CD4-positive, CD25-positive, alpha-beta regulatory T cell (primary cell): ENCODE measurements around the gene TAF7. TPM values are rescaled to one million over a fixed set of nuclear protein-coding genes. Genes with fewer than 3 reads are reported as not detected.

Experiments used
- ATAC-seq, 2 donors: fragments of 150-1000 bp; cut with Tn5 transposase; one replicate each; pipeline ENCODE4 v1.10.0; 2021; ENCODE audit warnings: low read depth in 2 of 2, moderate number of reproducible peaks in 2 of 2, moderate library complexity in 1 of 2
- DNase-seq, 3 donors: peaks; one replicate each; pipeline versions ENCODE4 v3.0.0 to v3.0.0-alpha.2; 2012 to 2022; ENCODE audit warnings: mixed read lengths in 1 of 3
- H3K27ac ChIP-seq: one replicate; pipeline ENCODE4 v1.7.0; 2013; ENCODE audit warnings: mild to moderate bottlenecking, low read length; ENCODE audit not compliant: insufficient read depth, poor library complexity, severe bottlenecking
- H3K27me3 ChIP-seq: one replicate; pipeline ENCODE4 v1.7.0; 2013; ENCODE audit warnings: low read length; ENCODE audit not compliant: control insufficient read depth, insufficient read depth
- H3K36me3 ChIP-seq: one replicate; pipeline ENCODE4 v1.7.0; 2013; ENCODE audit warnings: mild to moderate bottlenecking, low read length, moderate library complexity; ENCODE audit not compliant: control insufficient read depth, insufficient read depth
- H3K4me1 ChIP-seq: 2 replicates; pipeline ENCODE4 v1.7.0; 2013; ENCODE audit warnings: mild to moderate bottlenecking, low read length; ENCODE audit not compliant: insufficient read depth, control insufficient read depth, poor library complexity, severe bottlenecking
- H3K4me3 ChIP-seq: one replicate; pipeline ENCODE4 v1.7.0; 2013; ENCODE audit warnings: low read depth, mild to moderate bottlenecking, low read length, moderate library complexity
- H3K9me3 ChIP-seq, 2 experiments: 1 replicate in 1 of 2; 2 replicates in 1 of 2; pipeline ENCODE4 v1.7.0; 2013; ENCODE audit warnings: low read length in 2 of 2, mild to moderate bottlenecking in 1 of 2, moderate library complexity in 1 of 2; ENCODE audit not compliant: control insufficient read depth in 2 of 2
- H3K27ac Mint-ChIP-seq, 3 donors: one replicate each; pipeline ENCODE4 v1.8.0; 2020 to 2022; ENCODE audit warnings: mild to moderate bottlenecking in 3 of 3, mixed read lengths in 3 of 3, moderate library complexity in 2 of 3
- H3K27me3 Mint-ChIP-seq: one replicate; pipeline ENCODE4 v1.8.0; 2022; ENCODE audit warnings: mild to moderate bottlenecking, mixed read lengths
- H3K36me3 Mint-ChIP-seq: one replicate; pipeline ENCODE4 v1.8.0; 2020; ENCODE audit warnings: mixed read lengths
- H3K4me1 Mint-ChIP-seq, 4 donors: one replicate each; pipeline ENCODE4 v1.8.0; 2020 to 2022; ENCODE audit warnings: mixed read lengths in 4 of 4, mild to moderate bottlenecking in 1 of 4
- H3K4me3 Mint-ChIP-seq, 4 donors: one replicate each; pipeline ENCODE4 v1.8.0; 2020 to 2022; ENCODE audit warnings: mild to moderate bottlenecking in 4 of 4, mixed read lengths in 4 of 4, moderate library complexity in 3 of 4
- H3K9me3 Mint-ChIP-seq, 7 donors: one replicate each; pipeline ENCODE4 v1.8.0; 2020 to 2022; ENCODE audit warnings: mixed read lengths in 7 of 7, mild to moderate bottlenecking in 3 of 7, moderate library complexity in 2 of 7
- polyA plus RNA-seq, 4 donors: library from polyadenylated mRNA; unstranded; fragments of 300-500 nt; fragmentation: Illumina TruSeq; gene quantifications; one replicate each; pipeline ENCODE4 v1.2.3, GENCODE V29; 2021
- total RNA-seq: library from RNA; stranded (reverse); gene quantifications from one replicate; pipeline ENCODE4 v1.2.3, GENCODE V29; 2022

The TAF7 gene, protein sequence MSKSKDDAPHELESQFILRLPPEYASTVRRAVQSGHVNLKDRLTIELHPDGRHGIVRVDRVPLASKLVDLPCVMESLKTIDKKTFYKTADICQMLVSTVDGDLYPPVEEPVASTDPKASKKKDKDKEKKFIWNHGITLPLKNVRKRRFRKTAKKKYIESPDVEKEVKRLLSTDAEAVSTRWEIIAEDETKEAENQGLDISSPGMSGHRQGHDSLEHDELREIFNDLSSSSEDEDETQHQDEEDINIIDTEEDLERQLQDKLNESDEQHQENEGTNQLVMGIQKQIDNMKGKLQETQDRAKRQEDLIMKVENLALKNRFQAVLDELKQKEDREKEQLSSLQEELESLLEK
- total RNA-seq (76.6 TPM), polyA plus RNA-seq (100 to 1,000 TPM; 172 to 235 (median 200) TPM)

DNA sequence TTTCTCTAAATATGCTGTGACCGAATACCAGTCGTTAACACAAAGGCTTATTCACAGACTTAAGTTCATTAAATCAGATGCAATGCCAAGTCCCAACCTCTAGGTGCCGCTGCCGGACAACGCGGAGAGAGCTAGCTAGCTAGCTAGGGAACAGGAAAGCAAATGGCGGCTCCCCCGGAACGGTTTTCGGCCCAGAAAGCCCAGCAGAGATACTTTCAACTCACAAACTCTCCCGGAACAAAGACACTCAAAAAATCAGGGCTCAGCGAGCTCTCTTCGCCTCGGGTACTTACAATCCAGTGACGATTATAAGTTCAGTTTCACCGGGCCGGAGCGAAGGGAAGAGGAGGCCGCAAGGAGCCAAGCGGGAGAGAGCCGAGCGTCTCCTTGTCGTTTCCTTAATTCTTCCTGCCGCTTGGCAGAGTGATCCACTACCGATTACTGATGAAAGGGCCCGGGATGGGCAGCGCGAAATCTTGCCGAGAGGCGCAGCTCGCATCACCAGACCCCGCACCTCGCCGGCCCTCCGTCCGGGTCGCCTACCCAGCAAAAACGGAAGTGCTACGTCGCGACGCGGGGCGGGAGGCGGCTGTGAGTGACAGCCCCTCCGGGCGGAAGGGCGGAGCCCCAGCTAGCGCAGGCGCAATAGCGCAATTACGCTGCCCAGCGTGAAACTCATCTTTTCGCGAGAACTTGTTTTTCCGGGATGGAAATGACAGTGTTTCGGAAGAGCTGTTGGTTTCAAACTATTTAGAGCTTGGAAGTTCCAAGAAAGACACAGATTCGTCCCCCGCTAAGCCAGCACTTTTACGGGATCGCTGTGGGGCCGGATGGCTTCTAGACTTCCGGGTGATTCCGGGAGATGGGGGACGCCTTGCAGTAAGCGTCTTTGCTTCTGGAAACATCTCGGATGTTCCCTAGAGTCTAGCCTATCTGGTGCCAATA, at the start of gene TAF7:
TAF7 (minus strand) TSS at position 560 of the 945 bp plus-strand sequence. CDS start 740 bp downstream, outside the sequence.
- Histone ChIP-seq H3K9me3 (peaks cover 53 to 67% of the 10 kb centered on the region in 2 experiments), H3K4me1 (peaks cover 5% of the 10 kb centered on the region), H3K27me3 (no peaks in the 10 kb centered on the region), H3K27ac (peak within 1 kb of the TSS; percentile 97), H3K4me3 (peak within 1 kb of the TSS; percentile 93), H3K36me3 (peaks cover 14% of the 10 kb centered on the region)
- peak within 1 kb of the TSS; percentile 99 for H3K27ac Mint-ChIP-seq
- peaks cover 3 to 72% (median 34%) of the 10 kb centered on the region in 7 donors for H3K9me3 Mint-ChIP-seq
- H3K4me1 Mint-ChIP-seq = peaks cover 12 to 36% (median 25%) of the 10 kb centered on the region in 4 donors
- H3K36me3 Mint-ChIP-seq = peaks cover 27% of the 10 kb centered on the region
- peak; percentile 87 to 88 for ATAC-seq
- H3K4me3 Mint-ChIP-seq = peak within 1 kb of the TSS; percentile 93 to 100 (median 95)
- DNase-seq = peak; percentile 84 to 94 (median 93)
- H3K27me3 Mint-ChIP-seq = peaks cover 12% of the 10 kb centered on the region

DNA sequence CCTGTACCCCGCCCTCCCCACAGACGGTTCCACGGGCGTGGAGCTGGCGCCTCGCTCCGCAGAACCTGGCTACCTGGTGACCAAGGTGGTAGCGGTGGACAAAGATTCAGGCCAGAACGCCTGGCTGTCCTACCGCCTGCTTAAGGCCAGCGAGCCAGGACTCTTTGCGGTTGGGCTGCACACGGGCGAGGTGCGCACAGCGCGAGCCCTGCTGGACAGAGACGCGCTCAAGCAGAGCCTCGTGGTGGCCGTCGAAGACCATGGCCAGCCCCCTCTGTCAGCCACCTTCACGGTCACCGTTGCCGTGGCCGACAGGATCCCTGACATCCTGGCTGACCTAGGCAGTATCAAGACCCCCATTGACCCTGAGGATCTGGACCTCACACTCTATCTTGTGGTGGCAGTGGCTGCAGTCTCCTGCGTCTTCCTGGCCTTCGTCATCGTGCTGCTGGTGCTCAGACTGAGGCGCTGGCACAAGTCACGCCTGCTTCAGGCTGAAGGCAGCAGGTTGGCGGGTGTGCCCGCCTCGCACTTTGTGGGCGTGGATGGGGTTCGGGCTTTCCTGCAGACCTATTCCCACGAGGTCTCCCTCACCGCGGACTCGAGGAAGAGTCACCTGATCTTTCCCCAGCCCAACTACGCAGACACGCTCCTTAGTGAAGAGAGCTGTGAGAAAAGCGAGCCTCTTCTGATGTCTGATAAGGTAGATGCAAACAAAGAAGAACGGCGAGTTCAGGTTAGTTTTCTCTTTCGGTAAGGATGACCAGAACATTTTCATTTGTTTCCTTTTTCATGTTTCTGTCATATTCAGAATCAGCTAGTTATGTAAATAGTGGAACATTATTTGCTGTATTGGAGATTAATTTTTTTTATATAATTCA, 45.7 kb upstream of the TAF7 start:
- DNase-seq = no peak
- peaks cover 7% of the 10 kb centered on the region for H3K36me3 Mint-ChIP-seq
- H3K27me3 Mint-ChIP-seq = peaks cover 59% of the 10 kb centered on the region
- peaks cover 0 to 48% (median 11%) of the 10 kb centered on the region in 7 donors for H3K9me3 Mint-ChIP-seq
- H3K4me3 Mint-ChIP-seq = no peak overlapping the region
- no peak overlapping the region for H3K4me3 ChIP-seq
- no peak overlapping the region for H3K27ac Mint-ChIP-seq
- no peak overlapping the region for H3K27ac ChIP-seq
- H3K4me1 Mint-ChIP-seq = peaks cover 0 to 10% (median 0%) of the 10 kb centered on the region in 4 donors
- peaks cover 8% of the 10 kb centered on the region for H3K4me1 ChIP-seq
- ATAC-seq = no peak
- H3K36me3 ChIP-seq = no peaks in the 10 kb centered on the region
- H3K9me3 ChIP-seq = peaks cover 29 to 48% of the 10 kb centered on the region in 2 experiments
- peaks cover 42% of the 10 kb centered on the region for H3K27me3 ChIP-seq

GRCh38 chr5:141363952-141364660, 43.5 kb upstream of the TAF7 start, which contains the start of gene PCDHGA5:
PCDHGA5 (plus strand) TSS chr5:141364162; CDS start chr5:141364331, 169 bp downstream.
- Histone ChIP-seq H3K36me3 (no peaks in the 10 kb centered on the region), H3K27ac (no peak within 1 kb of the TSS), H3K4me1 (no peaks in the 10 kb centered on the region), H3K9me3 (peaks cover 34 to 50% of the 10 kb centered on the region in 2 experiments), H3K27me3 (peaks cover 26% of the 10 kb centered on the region), H3K4me3 (no peak within 1 kb of the TSS)
- peaks cover 6% of the 10 kb centered on the region for H3K36me3 Mint-ChIP-seq
- H3K27me3 Mint-ChIP-seq = peaks cover 60% of the 10 kb centered on the region
- peaks cover 0 to 5% (median 2%) of the 10 kb centered on the region in 4 donors for H3K4me1 Mint-ChIP-seq
- H3K27ac Mint-ChIP-seq = no peak within 1 kb of the TSS
- peaks cover 0 to 51% (median 14%) of the 10 kb centered on the region in 7 donors for H3K9me3 Mint-ChIP-seq
- ATAC-seq (no peak), DNase-seq (no peak)
- H3K4me3 Mint-ChIP-seq = peak within 1 kb of the TSS in 1 of 4 donors; percentile 52

GRCh38 chr5:141362719-141363118, 42.1 kb upstream of the TAF7 start:
- Mint-ChIP-seq H3K36me3 (peaks cover 6% of the 10 kb centered on the region), H3K4me3 (peak overlapping the region in 1 of 4 donors; percentile 2), H3K27ac (peak overlapping the region in 1 of 3 donors; percentile 56), H3K4me1 (peaks cover 0 to 5% (median 5%) of the 10 kb centered on the region in 4 donors), H3K27me3 (peaks cover 62% of the 10 kb centered on the region), H3K9me3 (peaks cover 0 to 57% (median 15%) of the 10 kb centered on the region in 7 donors)
- H3K27ac ChIP-seq = no peak overlapping the region
- H3K4me1 ChIP-seq = no peaks in the 10 kb centered on the region
- H3K9me3 ChIP-seq = peaks cover 28 to 50% of the 10 kb centered on the region in 2 experiments
- DNase-seq (no peak), ATAC-seq (no peak)
- no peaks in the 10 kb centered on the region for H3K36me3 ChIP-seq
- H3K27me3 ChIP-seq = peaks cover 26% of the 10 kb centered on the region
- H3K4me3 ChIP-seq = no peak overlapping the region

- H3K9me3 ChIP-seq = peaks cover 26 to 47% of the 10 kb centered on the region in 2 experiments
- H3K4me3 ChIP-seq = no peak overlapping the region
- peaks cover 0 to 10% (median 5%) of the 10 kb centered on the region in 4 donors for H3K4me1 Mint-ChIP-seq
- no peaks in the 10 kb centered on the region for H3K36me3 ChIP-seq
- H3K27me3 ChIP-seq = peaks cover 26% of the 10 kb centered on the region
- peak overlapping the region in 1 of 3 donors; percentile 32 for H3K27ac Mint-ChIP-seq
- H3K9me3 Mint-ChIP-seq = peaks cover 0 to 64% (median 18%) of the 10 kb centered on the region in 7 donors
- peaks cover 70% of the 10 kb centered on the region for H3K27me3 Mint-ChIP-seq
- no peaks in the 10 kb centered on the region for H3K4me1 ChIP-seq
- DNase-seq (no peak), ATAC-seq (no peak)
- peaks cover 6% of the 10 kb centered on the region for H3K36me3 Mint-ChIP-seq
- no peak overlapping the region for H3K27ac ChIP-seq
- H3K4me3 Mint-ChIP-seq = no peak overlapping the region
Measured at GRCh38 chr5:141360685-141361084, 40.1 kb upstream of the TAF7 start.

GRCh38 chr5:141359790-141360426, 39.3 kb upstream of the TAF7 start, which contains the start of gene PCDHGB2:
PCDHGB2 (plus strand) TSS chr5:141359994; CDS start chr5:141360136, 142 bp downstream.
- Mint-ChIP-seq H3K4me3 (peak within 1 kb of the TSS; percentile 65 to 89 (median 80)), H3K27ac (peak within 1 kb of the TSS in 1 of 3 donors; percentile 32), H3K9me3 (peaks cover 0 to 56% (median 16%) of the 10 kb centered on the region in 7 donors), H3K4me1 (peaks cover 0 to 10% (median 5%) of the 10 kb centered on the region in 4 donors), H3K27me3 (peaks cover 64% of the 10 kb centered on the region), H3K36me3 (peaks cover 6% of the 10 kb centered on the region)
- Histone ChIP-seq H3K27me3 (peaks cover 21% of the 10 kb centered on the region), H3K27ac (no peak within 1 kb of the TSS), H3K36me3 (no peaks in the 10 kb centered on the region), H3K4me1 (no peaks in the 10 kb centered on the region), H3K9me3 (peaks cover 22 to 41% of the 10 kb centered on the region in 2 experiments), H3K4me3 (peak within 1 kb of the TSS; percentile 54)
- ATAC-seq (no peak), DNase-seq (peak in 1 of 3 donors; percentile 35)
